Esophagus squamous epithelium (tissue), 4 donors: ENCODE results near the gene NANOGP8.

Experiments used
- CTCF ChIP-seq, 6 experiments: fragments of 450-650 bp in 4 of 6; fragments of 200-600 bp in 2 of 6; sonication (generic) in 2 of 6; IDR thresholded peaks; one replicate each; pipeline ENCODE4 v1.5.1; 2016 to 2019; ENCODE audit warnings: antibody characterized with exemption in 6 of 6, mild to moderate bottlenecking in 4 of 6, moderate library complexity in 4 of 6
- POLR2A ChIP-seq, 4 donors: fragments of 450-650 bp; IDR thresholded peaks; one replicate each; pipeline ENCODE4 v1.6.1; 2017; ENCODE audit warnings: antibody characterized with exemption in 4 of 4, mild to moderate bottlenecking in 4 of 4, moderate library complexity in 3 of 4

GRCh38 chr15:35054380-35054779 is 30.7 kb downstream of the NANOGP8 start:
- TF ChIP-seq POLR2A (IDR thresholded peaks at IDR 0.05): no peak
- TF ChIP-seq CTCF (IDR thresholded peaks at IDR 0.05): no peak
